GM23338 (cell line): Measurements from ENCODE around the gene PPP2R5E. TPM values are rescaled to one million over a fixed set of nuclear protein-coding genes. Genes with fewer than 3 reads are reported as not detected.

ENCODE experiments used
- ATAC-seq: fragments of 200-7000 bp; cut with Tn5 transposase; 3 replicates; pipeline ENCODE4 v1.9.1; 2020
- DNase-seq: peaks from one replicate; pipeline ENCODE4 v3.0.0-alpha.2; 2015; ENCODE audit warnings: low spot score
- H2AFZ ChIP-seq: fragments of 200-600 bp; sonication (generic); 2 replicates; pipeline ENCODE4 v1.8.0; 2016; ENCODE audit warnings: antibody characterized with exemption, mild to moderate bottlenecking, moderate library complexity
- H3F3A ChIP-seq: fragments of 200-600 bp; sonication (generic); replicated peaks from 2 replicates; pipeline ENCODE4 v1.8.0; 2017; ENCODE audit warnings: antibody characterized with exemption, mixed run types, low read depth
- H3K27ac ChIP-seq: fragments of 200-600 bp; sonication (generic); 2 replicates; pipeline ENCODE4 v1.6.1; 2016; ENCODE audit warnings: low read depth
- H3K27me3 ChIP-seq: fragments of 200-600 bp; sonication (generic); 2 replicates; pipeline ENCODE4 v1.8.0; 2016; ENCODE audit warnings: mild to moderate bottlenecking, mixed run types, moderate library complexity; ENCODE audit not compliant: insufficient read depth
- H3K36me3 ChIP-seq: fragments of 200-600 bp; sonication (generic); 2 replicates; pipeline ENCODE4 v1.8.0; 2016; ENCODE audit warnings: mild to moderate bottlenecking; ENCODE audit not compliant: insufficient read depth
- H3K4me1 ChIP-seq: fragments of 200-600 bp; sonication (generic); 2 replicates; pipeline ENCODE4 v1.8.0; 2016; ENCODE audit warnings: mild to moderate bottlenecking, moderate library complexity; ENCODE audit not compliant: insufficient read depth
- H3K4me2 ChIP-seq: fragments of 200-600 bp; sonication (generic); 2 replicates; pipeline ENCODE4 v1.7.1; 2017; ENCODE audit warnings: mixed run types
- H3K4me3 ChIP-seq: fragments of 200-600 bp; sonication (generic); 2 replicates; pipeline ENCODE4 v1.6.1; 2016; ENCODE audit warnings: mixed run types
- H3K79me2 ChIP-seq: fragments of 200-600 bp; sonication (generic); replicated peaks from 2 replicates; pipeline ENCODE4 v1.8.0; 2017; ENCODE audit warnings: mild to moderate bottlenecking; ENCODE audit not compliant: insufficient read depth
- H3K9me2 ChIP-seq: fragments of 200-600 bp; sonication (generic); 2 replicates; pipeline ENCODE4 v1.8.0; 2017; ENCODE audit not compliant: insufficient read depth
- H4K20me1 ChIP-seq: fragments of 200-600 bp; sonication (generic); replicated peaks from 2 replicates; pipeline ENCODE4 v1.8.0; 2017; ENCODE audit warnings: mild to moderate bottlenecking; ENCODE audit not compliant: insufficient read depth
- H3K27ac Mint-ChIP-seq: 2 replicates; pipeline ENCODE4 v1.8.0; 2020; ENCODE audit warnings: inconsistent platforms, mild to moderate bottlenecking, moderate library complexity, mixed read lengths
- H3K27me3 Mint-ChIP-seq: 3 replicates; pipeline ENCODE4 v1.8.0; 2022; ENCODE audit warnings: low read depth, mild to moderate bottlenecking, moderate library complexity, mixed read lengths, inconsistent platforms; ENCODE audit not compliant: insufficient read depth, poor library complexity
- H3K36me3 Mint-ChIP-seq: 3 replicates; pipeline ENCODE4 v1.8.0; 2021; ENCODE audit warnings: low read depth, mild to moderate bottlenecking, inconsistent platforms, moderate library complexity, mixed read lengths
- H3K4me1 Mint-ChIP-seq: 3 replicates; pipeline ENCODE4 v1.8.0; 2020; ENCODE audit warnings: mild to moderate bottlenecking, inconsistent platforms, mixed read lengths
- H3K4me3 Mint-ChIP-seq: 3 replicates; pipeline ENCODE4 v1.8.0; 2021; ENCODE audit warnings: moderate library complexity, mild to moderate bottlenecking, inconsistent platforms, mixed read lengths
- H3K9me3 Mint-ChIP-seq: 3 replicates; pipeline ENCODE4 v1.8.0; 2020; ENCODE audit warnings: moderate library complexity, mild to moderate bottlenecking, inconsistent platforms, mixed read lengths
- CTCF ChIP-seq, 2 experiments: fragments of 200-600 bp in 1 of 2; sonication (generic) in 1 of 2; conservative IDR thresholded peaks; 2 replicates each; pipeline versions ENCODE4 v1.5.1 to v1.6.1; 2016 to 2017; ENCODE audit warnings: antibody characterized with exemption in 2 of 2, low read depth in 2 of 2, mild to moderate bottlenecking in 2 of 2, moderate library complexity in 1 of 2
- EZH2 ChIP-seq: fragments of 200-600 bp; sonication (generic); IDR thresholded peaks from one replicate; pipeline ENCODE4 v1.8.0; 2017; ENCODE audit warnings: antibody characterized with exemption, mild to moderate bottlenecking, low read depth; ENCODE audit not compliant: unreplicated experiment
- EZH2phosphoT487 ChIP-seq: fragments of 200-600 bp; sonication (generic); IDR thresholded peaks from one replicate; pipeline ENCODE4 v1.8.1; 2018; ENCODE audit warnings: antibody characterized with exemption; ENCODE audit not compliant: unreplicated experiment
- JUNB ChIP-seq: IDR thresholded peaks from one replicate; pipeline ENCODE4 v1.6.1; 2016; ENCODE audit warnings: antibody characterized with exemption; ENCODE audit not compliant: unreplicated experiment
- POLR2AphosphoS5 ChIP-seq: IDR thresholded peaks from 2 replicates; pipeline ENCODE4 v1.6.1; 2016; ENCODE audit warnings: antibody characterized with exemption, low read depth
- ZNF114 ChIP-seq: fragments of 250-450 bp; sonication (Bioruptor Pico); IDR thresholded peaks from 2 replicates; pipeline ENCODE4 v1.5.0; 2020; ENCODE audit warnings: mild to moderate bottlenecking, moderate library complexity
- ZNF331 ChIP-seq: fragments of 250-450 bp; sonication (Bioruptor Pico); IDR thresholded peaks from 2 replicates; pipeline ENCODE4 v1.5.0; 2020; ENCODE audit warnings: low read depth, mild to moderate bottlenecking, moderate library complexity
- polyA plus RNA-seq: library from polyadenylated mRNA; unstranded; fragments of >200 nt; fragmentation: Nextera tagmentation; extraction: Ambion mirVana; gene quantifications from 2 replicates; pipeline ENCODE4 v1.2.1, GENCODE V29; 2016
- total RNA-seq: library from RNA; depleted of rRNA; stranded (reverse); fragments of >200 nt; shearing (Covaris generic); gene quantifications from 2 replicates; pipeline ENCODE4 v1.2.3, GENCODE V29; 2014
- TF ChIP-seq, protein P1 (sequence below): IDR thresholded peaks from one replicate; pipeline ENCODE4 v1.6.1; 2018; ENCODE audit warnings: antibody characterized with exemption; ENCODE audit not compliant: unreplicated experiment
- TF ChIP-seq, protein P2 (sequence below): IDR thresholded peaks from 2 replicates; pipeline ENCODE4 v1.6.1; 2016; ENCODE audit warnings: antibody characterized with exemption

The PPP2R5E gene
- total and polyA plus RNA-seq, 2 experiments from 2014 or later, result 40.9 to 45.5 TPM

- TF ChIP-seq, protein P1, sequence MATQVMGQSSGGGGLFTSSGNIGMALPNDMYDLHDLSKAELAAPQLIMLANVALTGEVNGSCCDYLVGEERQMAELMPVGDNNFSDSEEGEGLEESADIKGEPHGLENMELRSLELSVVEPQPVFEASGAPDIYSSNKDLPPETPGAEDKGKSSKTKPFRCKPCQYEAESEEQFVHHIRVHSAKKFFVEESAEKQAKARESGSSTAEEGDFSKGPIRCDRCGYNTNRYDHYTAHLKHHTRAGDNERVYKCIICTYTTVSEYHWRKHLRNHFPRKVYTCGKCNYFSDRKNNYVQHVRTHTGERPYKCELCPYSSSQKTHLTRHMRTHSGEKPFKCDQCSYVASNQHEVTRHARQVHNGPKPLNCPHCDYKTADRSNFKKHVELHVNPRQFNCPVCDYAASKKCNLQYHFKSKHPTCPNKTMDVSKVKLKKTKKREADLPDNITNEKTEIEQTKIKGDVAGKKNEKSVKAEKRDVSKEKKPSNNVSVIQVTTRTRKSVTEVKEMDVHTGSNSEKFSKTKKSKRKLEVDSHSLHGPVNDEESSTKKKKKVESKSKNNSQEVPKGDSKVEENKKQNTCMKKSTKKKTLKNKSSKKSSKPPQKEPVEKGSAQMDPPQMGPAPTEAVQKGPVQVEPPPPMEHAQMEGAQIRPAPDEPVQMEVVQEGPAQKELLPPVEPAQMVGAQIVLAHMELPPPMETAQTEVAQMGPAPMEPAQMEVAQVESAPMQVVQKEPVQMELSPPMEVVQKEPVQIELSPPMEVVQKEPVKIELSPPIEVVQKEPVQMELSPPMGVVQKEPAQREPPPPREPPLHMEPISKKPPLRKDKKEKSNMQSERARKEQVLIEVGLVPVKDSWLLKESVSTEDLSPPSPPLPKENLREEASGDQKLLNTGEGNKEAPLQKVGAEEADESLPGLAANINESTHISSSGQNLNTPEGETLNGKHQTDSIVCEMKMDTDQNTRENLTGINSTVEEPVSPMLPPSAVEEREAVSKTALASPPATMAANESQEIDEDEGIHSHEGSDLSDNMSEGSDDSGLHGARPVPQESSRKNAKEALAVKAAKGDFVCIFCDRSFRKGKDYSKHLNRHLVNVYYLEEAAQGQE, result no peak
- TF ChIP-seq ZNF114 (CRISPR knock-in tag) (no peak), EZH2phosphoT487 (no peak), EZH2 (no peak), CTCF (conservative IDR thresholded peaks at IDR 0.05; ENCODE audit: low read depth in 2 of 2) (no peak), POLR2AphosphoS5 (no peak), ZNF331 (CRISPR knock-in tag) (no peak)
- TF ChIP-seq, protein P2, sequence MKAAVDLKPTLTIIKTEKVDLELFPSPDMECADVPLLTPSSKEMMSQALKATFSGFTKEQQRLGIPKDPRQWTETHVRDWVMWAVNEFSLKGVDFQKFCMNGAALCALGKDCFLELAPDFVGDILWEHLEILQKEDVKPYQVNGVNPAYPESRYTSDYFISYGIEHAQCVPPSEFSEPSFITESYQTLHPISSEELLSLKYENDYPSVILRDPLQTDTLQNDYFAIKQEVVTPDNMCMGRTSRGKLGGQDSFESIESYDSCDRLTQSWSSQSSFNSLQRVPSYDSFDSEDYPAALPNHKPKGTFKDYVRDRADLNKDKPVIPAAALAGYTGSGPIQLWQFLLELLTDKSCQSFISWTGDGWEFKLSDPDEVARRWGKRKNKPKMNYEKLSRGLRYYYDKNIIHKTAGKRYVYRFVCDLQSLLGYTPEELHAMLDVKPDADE, result no peak
Measured at GRCh38 chr14:63432228-63432627, 110.9 kb downstream of the PPP2R5E start (continued).

- H3K27ac Mint-ChIP-seq, result no peak overlapping the region
- Histone ChIP-seq H3K79me2 (peaks cover 96% of the 10 kb centered on the region), H3K4me1 (peaks cover 38% of the 10 kb centered on the region), H3K4me2 (no peak overlapping the region), H3F3A (no peaks in the 10 kb centered on the region), H3K27me3 (no peaks in the 10 kb centered on the region), H3K9me2 (no peaks in the 10 kb centered on the region), H3K27ac (no peak overlapping the region), H3K36me3 (no peaks in the 10 kb centered on the region), H3K4me3 (no peak overlapping the region), H4K20me1 (peaks cover 10% of the 10 kb centered on the region; the same call in 1 of the 2 replicates), H2AFZ (no peak overlapping the region)
- TF ChIP-seq JUNB (no peak), POLR2AphosphoS5 (no peak)
- H3K9me3 Mint-ChIP-seq, result no peaks in the 10 kb centered on the region
- H3K4me1 Mint-ChIP-seq, result peaks cover 36% of the 10 kb centered on the region
- DNase-seq (no peak), ATAC-seq (no peak)
- no peaks in the 10 kb centered on the region for H3K27me3 Mint-ChIP-seq
- H3K36me3 Mint-ChIP-seq, result no peaks in the 10 kb centered on the region
- H3K4me3 Mint-ChIP-seq, result no peak overlapping the region
Measured at GRCh38 chr14:63431466-63431865, 111.7 kb downstream of the PPP2R5E start.
